OCI-LY1 (cell line): ENCODE measurements around the gene LRRFIP2.

Experiments used
- CTCF ChIP-seq: fragments of 200-600 bp; sonication (generic), shearing (Covaris generic); IDR thresholded peaks from 2 replicates; pipeline ENCODE4 v1.5.1; 2017; ENCODE audit warnings: mild to moderate bottlenecking, antibody characterized with exemption, low read length, moderate library complexity, mixed read lengths
- EZH2 ChIP-seq: fragments of 200-600 bp; sonication (generic), shearing (Covaris generic); IDR thresholded peaks from 2 replicates; pipeline ENCODE4 v1.8.0; 2017; ENCODE audit warnings: borderline replicate concordance, mixed run types, mild to moderate bottlenecking, antibody characterized with exemption, low read length, moderate library complexity, mixed read lengths

- no peak for TF ChIP-seq CTCF
- TF ChIP-seq EZH2, result no peak
These were observed 39.7 kb upstream of the LRRFIP2 start for GRCh38 chr3:37214076-37214475.
